GM12865 (cell line): ENCODE data around the gene MB21D2.

Experiments
- DNase-seq: peaks from one replicate; pipeline ENCODE4 v3.0.0; 2010; ENCODE audit warnings: low read depth
- H3K4me3 ChIP-seq: 2 replicates; pipeline ENCODE4 v1.5.1; 2011; ENCODE audit warnings: mild to moderate bottlenecking, low read depth, low read length, control low read depth
- TF ChIP-seq, protein P1 (sequence below): IDR thresholded peaks from 2 replicates; pipeline ENCODE4 v1.5.1; 2011; ENCODE audit warnings: low read length, control low read depth, low read depth, inconsistent platforms; ENCODE audit not compliant: insufficient read depth; ENCODE audit errors: missing control alignments

Gene MB21D2

GRCh38 chr3:192923731-192924130, 6.1 kb upstream of the MB21D2 start:
- DNase-seq, result no peak
- no peak overlapping the region for H3K4me3 ChIP-seq
- TF ChIP-seq, protein P1, sequence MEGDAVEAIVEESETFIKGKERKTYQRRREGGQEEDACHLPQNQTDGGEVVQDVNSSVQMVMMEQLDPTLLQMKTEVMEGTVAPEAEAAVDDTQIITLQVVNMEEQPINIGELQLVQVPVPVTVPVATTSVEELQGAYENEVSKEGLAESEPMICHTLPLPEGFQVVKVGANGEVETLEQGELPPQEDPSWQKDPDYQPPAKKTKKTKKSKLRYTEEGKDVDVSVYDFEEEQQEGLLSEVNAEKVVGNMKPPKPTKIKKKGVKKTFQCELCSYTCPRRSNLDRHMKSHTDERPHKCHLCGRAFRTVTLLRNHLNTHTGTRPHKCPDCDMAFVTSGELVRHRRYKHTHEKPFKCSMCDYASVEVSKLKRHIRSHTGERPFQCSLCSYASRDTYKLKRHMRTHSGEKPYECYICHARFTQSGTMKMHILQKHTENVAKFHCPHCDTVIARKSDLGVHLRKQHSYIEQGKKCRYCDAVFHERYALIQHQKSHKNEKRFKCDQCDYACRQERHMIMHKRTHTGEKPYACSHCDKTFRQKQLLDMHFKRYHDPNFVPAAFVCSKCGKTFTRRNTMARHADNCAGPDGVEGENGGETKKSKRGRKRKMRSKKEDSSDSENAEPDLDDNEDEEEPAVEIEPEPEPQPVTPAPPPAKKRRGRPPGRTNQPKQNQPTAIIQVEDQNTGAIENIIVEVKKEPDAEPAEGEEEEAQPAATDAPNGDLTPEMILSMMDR, result no peak

GRCh38 chr3:192921793-192922192, 4.1 kb upstream of the MB21D2 start:
- TF ChIP-seq, protein P1, result no peak
- DNase-seq, result no peak
- no peak overlapping the region for H3K4me3 ChIP-seq

- H3K4me3 ChIP-seq, result no peak overlapping the region
- TF ChIP-seq, protein P1, result no peak
- no peak for DNase-seq
Measured at GRCh38 chr3:192920411-192920810, 2.8 kb upstream of the MB21D2 start.

- no peak overlapping the region for H3K4me3 ChIP-seq
Measured at GRCh38 chr3:192919901-192920300, 2.2 kb upstream of the MB21D2 start.

GRCh38 chr3:192918275-192918588, 576 bp upstream of the MB21D2 start:
- peak overlapping the region; percentile 99 for H3K4me3 ChIP-seq
- TF ChIP-seq, protein P1, result peak; percentile 3
- DNase-seq, result no peak

More at GRCh38 chr3:192919901-192920300, 2.2 kb upstream of the MB21D2 start:
- peak; percentile 38 for DNase-seq
- TF ChIP-seq, protein P1, result no peak

DNA sequence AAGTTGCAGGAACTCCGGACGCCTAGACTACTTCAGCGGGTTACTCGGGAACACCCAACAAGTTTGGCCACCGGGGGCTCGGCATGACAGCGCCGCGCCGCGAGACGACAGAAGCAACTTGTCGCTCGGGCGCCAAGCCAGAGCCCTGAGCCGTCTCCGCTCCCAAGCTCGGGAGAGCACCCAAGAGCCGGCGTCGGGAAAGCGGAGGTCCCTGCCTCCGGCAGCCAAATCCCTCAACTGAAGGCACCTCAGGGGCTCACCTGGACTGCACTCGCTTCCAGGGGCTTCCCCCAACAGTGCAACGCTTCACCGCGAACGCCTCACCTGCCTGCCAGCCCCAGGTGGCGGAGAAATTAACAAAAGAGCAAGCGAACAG, 640 bp downstream of the MB21D2 start:
- DNase-seq, result peak; percentile 90
- TF ChIP-seq, protein P1, result peak; percentile 14
- peak overlapping the region; percentile 99 for H3K4me3 ChIP-seq

DNA sequence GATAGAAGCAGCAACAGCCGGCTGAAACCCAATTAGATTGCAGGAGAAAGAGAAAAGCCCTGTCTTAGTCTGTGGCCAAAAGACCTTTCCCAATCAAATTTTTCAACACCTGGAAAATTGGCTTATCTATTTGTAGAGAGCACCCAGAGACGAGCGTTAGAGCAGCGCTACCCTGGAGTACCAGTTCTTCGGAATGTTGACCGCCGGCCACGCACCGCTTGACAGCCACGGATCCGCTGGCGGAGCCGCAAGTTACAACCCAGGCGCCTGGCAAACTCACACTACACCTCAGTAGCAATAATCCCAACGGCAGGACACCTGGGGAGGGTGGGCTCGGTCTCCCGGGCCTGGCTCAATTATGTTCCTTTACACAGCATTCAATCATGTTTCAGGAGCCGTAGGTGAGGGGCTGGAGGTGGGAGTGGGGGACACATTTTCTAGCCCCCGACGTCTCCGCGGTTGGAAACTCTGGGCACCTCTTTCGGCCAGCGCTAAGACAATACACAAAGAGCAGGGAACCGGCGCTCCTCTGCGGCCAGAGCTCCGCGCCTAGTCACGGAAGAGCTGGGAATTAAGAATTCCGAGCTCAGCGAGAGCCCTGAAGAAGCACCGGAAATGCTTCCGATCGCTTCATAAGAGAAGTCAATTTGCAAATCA, 1.2 kb downstream of the MB21D2 start:
- TF ChIP-seq, protein P1, result no peak
- DNase-seq, result peak; percentile 50
- peak overlapping the region; percentile 99 for H3K4me3 ChIP-seq
